Activated B cell treated with CpG ODN at 0.5 μM for 24 hours (primary cell): ENCODE results near the gene ZNF524. TPM values are rescaled to one million over a fixed set of nuclear protein-coding genes. Genes with fewer than 3 reads are reported as not detected.

Source experiments
- ATAC-seq: fragments of 200-7000 bp; cut with Tn5 transposase; one replicate; pipeline ENCODE4 v1.10.0; 2021; ENCODE audit warnings: low read depth, mild to moderate bottlenecking, moderate library complexity
- CTCF ChIA-PET: fragments of 350-600 bp; sonication (Branson Sonifier 250); formaldehyde crosslinking; loops from one replicate; lab custom pipeline; 2021; ENCODE audit warnings: antibody characterized with exemption; lab: Charles Lee
- POLR2A ChIA-PET: fragments of 350-600 bp; sonication (Branson Sonifier 250); formaldehyde crosslinking; loops from one replicate; lab custom pipeline; 2021; ENCODE audit warnings: antibody characterized with exemption; lab: Charles Lee
- DNase-seq: peaks from one replicate; pipeline ENCODE4 v3.0.0; 2022
- H3K27ac Mint-ChIP-seq: one replicate; pipeline ENCODE4 v1.8.0; 2020; ENCODE audit warnings: mixed read lengths
- H3K27me3 Mint-ChIP-seq: one replicate; pipeline ENCODE4 v1.8.0; 2021; ENCODE audit warnings: mixed read lengths
- H3K36me3 Mint-ChIP-seq: one replicate; pipeline ENCODE4 v1.8.0; 2021; ENCODE audit warnings: low read depth, mixed read lengths
- H3K4me1 Mint-ChIP-seq: one replicate; pipeline ENCODE4 v1.8.0; 2021; ENCODE audit warnings: mixed read lengths
- H3K4me3 Mint-ChIP-seq: one replicate; pipeline ENCODE4 v1.8.0; 2020; ENCODE audit warnings: mild to moderate bottlenecking, mixed read lengths
- H3K9me3 Mint-ChIP-seq: one replicate; pipeline ENCODE4 v1.8.0; 2020; ENCODE audit warnings: mixed read lengths
- intact Hi-C: fragments of 100-400 bp; cut with micrococcal nuclease; formaldehyde crosslinking; loops from one replicate; pipeline ENCODE4 v1.15.1; 2024
- total RNA-seq: library from RNA; stranded (reverse); gene quantifications from 2 replicates; pipeline ENCODE4 v1.2.3, GENCODE V29; 2022
- TF ChIP-seq, protein P1 (sequence below): fragments of 200-600 bp; IDR thresholded peaks from one replicate; pipeline ENCODE4 v1.8.0; 2022; ENCODE audit warnings: antibody characterized with exemption, mild to moderate bottlenecking

ZNF524 gene
- total RNA-seq, 1 donor from 2014 or later = 16.1 TPM

DNA sequence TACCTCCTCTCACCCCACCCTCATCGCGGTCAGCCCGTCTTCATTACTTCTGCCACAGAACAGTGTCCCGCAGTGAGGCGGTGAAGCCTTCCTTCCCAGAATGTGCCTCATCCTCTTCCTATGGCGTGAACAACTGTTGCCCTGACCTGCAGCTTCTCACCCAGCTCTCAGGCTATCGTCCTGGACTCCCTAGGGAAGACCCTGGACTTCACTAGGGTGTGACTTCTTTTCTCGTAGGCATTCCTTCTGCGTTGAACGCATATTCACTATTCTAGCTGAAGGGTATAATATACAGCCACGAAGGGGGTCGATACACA is 6.3 kb downstream of the ZNF524 start:
- peak overlapping the region; percentile 91 for H3K4me3 Mint-ChIP-seq
- ChIA-PET POLR2A (interaction anchor here (0.6 to 3.9 kb wide), 17 partner anchors 11 to 326 kb away, joined by 3 to 27 read pairs (median 5); partner anchors contain the start of genes CCDC106, U2AF2, ZNF628 and ZNF784), CTCF (interaction anchor here (1.0 to 3.6 kb wide), 15 partner anchors 18 to 465 kb away, joined by 3 to 38 read pairs (median 3); partner anchors contain the start of genes ZNF628 and ZNF784)
- DNase-seq (no peak), ATAC-seq (no peak)
- H3K9me3 Mint-ChIP-seq = no peaks in the 10 kb centered on the region
- TF ChIP-seq, protein P1, sequence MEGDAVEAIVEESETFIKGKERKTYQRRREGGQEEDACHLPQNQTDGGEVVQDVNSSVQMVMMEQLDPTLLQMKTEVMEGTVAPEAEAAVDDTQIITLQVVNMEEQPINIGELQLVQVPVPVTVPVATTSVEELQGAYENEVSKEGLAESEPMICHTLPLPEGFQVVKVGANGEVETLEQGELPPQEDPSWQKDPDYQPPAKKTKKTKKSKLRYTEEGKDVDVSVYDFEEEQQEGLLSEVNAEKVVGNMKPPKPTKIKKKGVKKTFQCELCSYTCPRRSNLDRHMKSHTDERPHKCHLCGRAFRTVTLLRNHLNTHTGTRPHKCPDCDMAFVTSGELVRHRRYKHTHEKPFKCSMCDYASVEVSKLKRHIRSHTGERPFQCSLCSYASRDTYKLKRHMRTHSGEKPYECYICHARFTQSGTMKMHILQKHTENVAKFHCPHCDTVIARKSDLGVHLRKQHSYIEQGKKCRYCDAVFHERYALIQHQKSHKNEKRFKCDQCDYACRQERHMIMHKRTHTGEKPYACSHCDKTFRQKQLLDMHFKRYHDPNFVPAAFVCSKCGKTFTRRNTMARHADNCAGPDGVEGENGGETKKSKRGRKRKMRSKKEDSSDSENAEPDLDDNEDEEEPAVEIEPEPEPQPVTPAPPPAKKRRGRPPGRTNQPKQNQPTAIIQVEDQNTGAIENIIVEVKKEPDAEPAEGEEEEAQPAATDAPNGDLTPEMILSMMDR = no peak
- intact Hi-C loops = loop anchor here (1.0 to 10.0 kb wide), 3 partner anchors 89 to 352 kb away; partner anchors contain the start of genes PPP6R1 and UBE2S
- peaks cover 47% of the 10 kb centered on the region for H3K36me3 Mint-ChIP-seq
- H3K27ac Mint-ChIP-seq = peak overlapping the region; percentile 91
- peaks cover 58% of the 10 kb centered on the region for H3K4me1 Mint-ChIP-seq
- H3K27me3 Mint-ChIP-seq = no peaks in the 10 kb centered on the region

DNA sequence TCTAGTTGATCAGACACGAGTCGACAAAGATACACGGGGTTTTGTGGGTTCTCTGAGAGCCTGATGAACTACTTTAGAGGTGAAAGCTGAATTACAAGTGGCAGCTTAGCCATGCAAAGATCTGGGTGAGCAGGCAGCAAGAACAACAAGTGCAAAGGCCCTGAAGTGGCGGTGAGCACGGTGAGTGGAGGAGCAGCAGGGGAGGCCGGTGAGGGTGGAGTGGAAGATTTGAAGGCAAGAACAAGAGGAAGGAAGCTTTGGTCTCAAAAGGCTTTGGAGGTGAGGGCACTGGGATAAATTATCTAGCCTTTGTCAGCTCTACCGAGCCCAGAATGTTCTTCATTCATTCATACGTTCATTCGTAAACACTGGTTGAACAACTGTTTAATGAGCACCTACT is 6.7 kb downstream of the ZNF524 start:
- Mint-ChIP-seq H3K27me3 (no peaks in the 10 kb centered on the region), H3K9me3 (no peaks in the 10 kb centered on the region), H3K4me1 (peaks cover 62% of the 10 kb centered on the region), H3K4me3 (peak overlapping the region; percentile 29), H3K27ac (peak overlapping the region; percentile 91), H3K36me3 (peaks cover 47% of the 10 kb centered on the region)
- POLR2A ChIA-PET = interaction anchor here (0.9 to 3.9 kb wide), 11 partner anchors 14 to 327 kb away, joined by 4 to 27 read pairs (median 7); partner anchors contain the start of genes U2AF2, ZNF628 and ZNF784
- CTCF ChIA-PET = interaction anchor here (0.7 to 3.6 kb wide), 16 partner anchors 18 to 466 kb away, joined by 3 to 38 read pairs (median 3); partner anchors contain the start of genes ZNF628 and ZNF784
- TF ChIP-seq, protein P1 = no peak
- intact Hi-C loops = loop anchor here (1.0 to 10.0 kb wide), 3 partner anchors 90 to 352 kb away; partner anchors contain the start of genes PPP6R1 and UBE2S
- DNase-seq (no peak), ATAC-seq (no peak)

DNA sequence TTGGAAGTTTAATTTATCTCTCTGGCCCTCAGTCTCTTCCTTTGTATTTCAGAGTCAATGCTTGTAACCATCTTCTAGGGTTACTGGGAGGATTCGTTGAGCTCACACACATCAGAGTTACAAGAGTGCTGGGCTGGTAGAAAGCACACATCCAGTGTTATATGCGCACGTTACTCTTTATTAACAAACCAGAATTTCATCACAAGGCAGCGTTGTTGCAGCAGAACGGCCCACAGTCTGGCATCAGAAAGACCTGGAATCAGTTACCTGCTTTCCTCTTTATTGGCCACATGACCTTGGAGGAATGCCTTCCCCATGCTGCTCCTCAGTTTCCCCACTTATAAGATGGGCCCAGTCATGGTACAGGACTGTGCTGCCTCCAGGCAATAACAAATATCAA is 9.2 kb downstream of the ZNF524 start:
- no peak overlapping the region for H3K27ac Mint-ChIP-seq

DNA sequence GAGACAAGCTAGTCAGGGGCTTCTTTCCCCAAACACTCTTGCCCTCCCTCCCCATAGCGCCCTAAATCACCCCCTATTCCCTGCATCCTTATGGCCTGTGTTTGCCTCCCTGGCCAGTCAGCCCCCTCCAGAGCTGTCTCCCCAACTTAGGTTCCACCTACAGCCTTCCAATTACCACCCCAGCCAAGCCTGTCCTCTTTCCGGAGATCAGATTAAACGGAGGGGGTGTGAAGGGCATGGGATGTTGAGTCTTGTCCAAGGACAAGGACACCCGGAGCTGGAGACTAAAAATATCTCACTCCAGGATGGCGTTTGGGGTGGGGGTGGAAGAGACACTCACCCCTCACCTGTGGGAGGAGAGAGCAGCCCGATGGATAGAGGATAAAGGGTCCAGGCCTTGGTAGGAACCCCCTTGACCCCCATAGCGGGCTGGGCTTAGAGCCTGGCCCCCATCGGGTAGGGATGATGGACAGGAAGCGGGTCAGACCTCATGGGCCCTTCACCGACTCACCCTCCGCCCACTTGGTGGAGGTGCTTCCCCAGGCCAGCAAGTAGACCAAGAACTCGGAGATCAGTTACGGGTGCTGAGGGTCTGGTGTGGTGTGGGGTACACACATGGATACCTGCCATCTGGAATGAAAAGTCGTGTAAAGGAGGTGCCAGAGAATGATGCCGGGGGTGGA is 11.4 kb downstream of the ZNF524 start:
- TF ChIP-seq, protein P1 = no peak
- intact Hi-C loops = no loop called here
- no peak for DNase-seq
- Mint-ChIP-seq H3K27me3 (no peaks in the 10 kb centered on the region), H3K27ac (peak overlapping the region; percentile 83), H3K36me3 (peaks cover 52% of the 10 kb centered on the region), H3K4me3 (no peak overlapping the region), H3K9me3 (no peaks in the 10 kb centered on the region), H3K4me1 (peaks cover 56% of the 10 kb centered on the region)
- CTCF ChIA-PET = no interaction called here
- POLR2A ChIA-PET = interaction anchor here (0.6 to 1.4 kb wide), 2 partner anchors 13 to 23 kb away, joined by 6 to 7 read pairs; no protein-coding TSS in a partner anchor
- no peak for ATAC-seq

More for the DNA sequence above, 9.2 kb downstream of the ZNF524 start:
- no peaks in the 10 kb centered on the region for H3K9me3 Mint-ChIP-seq
- TF ChIP-seq, protein P1 = no peak
- peaks cover 70% of the 10 kb centered on the region for H3K4me1 Mint-ChIP-seq
- CTCF ChIA-PET = interaction anchor here (1.4 kb wide), 1 partner anchor 93 kb away, joined by 5 read pairs; no protein-coding TSS in a partner anchor
- ATAC-seq = no peak
- DNase-seq = no peak
- intact Hi-C loops = loop anchor here (5.0 to 10.0 kb wide), 2 partner anchors 202 to 355 kb away; partner anchors contain the start of genes PPP6R1 and UBE2S
- H3K4me3 Mint-ChIP-seq = no peak overlapping the region
- POLR2A ChIA-PET = interaction anchor here (1.8 kb wide), 1 partner anchor 10 kb away, joined by 9 read pairs; the partner anchor contains the start of genes FIZ1 and ZNF524
- H3K36me3 Mint-ChIP-seq = peaks cover 59% of the 10 kb centered on the region
- no peaks in the 10 kb centered on the region for H3K27me3 Mint-ChIP-seq
